Lower leg skin (tissue), 4 donors: Measurements from ENCODE around the gene ACTG2. TPM values are rescaled to one million over a fixed set of nuclear protein-coding genes. Genes with fewer than 3 reads are reported as not detected.
A peak's percentile ranks its signal among the peaks of the same experiment; 100 is the strongest.

ENCODE experiments used
- DNase-seq, 2 donors: peaks; one replicate each; pipeline ENCODE4 v3.0.0-alpha.2; 2019; ENCODE audit warnings: low spot score in 2 of 2
- H3K4me3 ChIP-seq: fragments of 200-600 bp; sonication (generic); 2 replicates; pipeline ENCODE4 v1.5.1; 2017; ENCODE audit warnings: mild to moderate bottlenecking, low read depth; ENCODE audit not compliant: poor library complexity, severe bottlenecking
- POLR2A ChIP-seq, 2 donors: fragments of 450-650 bp; IDR thresholded peaks; one replicate each; pipeline ENCODE4 v1.6.1; 2016 to 2017; ENCODE audit warnings: antibody characterized with exemption in 2 of 2, mild to moderate bottlenecking in 1 of 2, moderate library complexity in 1 of 2
- WGBS, 2 donors: methylation state at CpG; one replicate each; pipeline ENCODE4 v1.1.5; 2018; 5-methylcytosine and 5-hydroxymethylcytosine counted together
- intact Hi-C: fragments of 100-400 bp; cut with DNase I; formaldehyde crosslinking; loops from one replicate; pipeline ENCODE4 v1.15.0; 2023; ENCODE audit warnings: low total_unique reads
- total RNA-seq, 4 donors: library from RNA; depleted of rRNA; stranded (reverse); fragments of >200 nt; gene quantifications; one replicate each; pipeline ENCODE4 v1.1.0, GENCODE V29; 2016
- TF ChIP-seq, protein P1 (sequence below), 3 donors: fragments of 450-650 bp; IDR thresholded peaks; one replicate each; pipeline ENCODE4 v1.5.1; 2016; ENCODE audit warnings: antibody characterized with exemption in 3 of 3, mild to moderate bottlenecking in 3 of 3, moderate library complexity in 2 of 3

ACTG2 gene
- 10 to 100 TPM in 2 of 4 donors, 1 to 10 TPM in 2; 4.9 to 75.4 (median 9.4) TPM for total RNA-seq

DNA sequence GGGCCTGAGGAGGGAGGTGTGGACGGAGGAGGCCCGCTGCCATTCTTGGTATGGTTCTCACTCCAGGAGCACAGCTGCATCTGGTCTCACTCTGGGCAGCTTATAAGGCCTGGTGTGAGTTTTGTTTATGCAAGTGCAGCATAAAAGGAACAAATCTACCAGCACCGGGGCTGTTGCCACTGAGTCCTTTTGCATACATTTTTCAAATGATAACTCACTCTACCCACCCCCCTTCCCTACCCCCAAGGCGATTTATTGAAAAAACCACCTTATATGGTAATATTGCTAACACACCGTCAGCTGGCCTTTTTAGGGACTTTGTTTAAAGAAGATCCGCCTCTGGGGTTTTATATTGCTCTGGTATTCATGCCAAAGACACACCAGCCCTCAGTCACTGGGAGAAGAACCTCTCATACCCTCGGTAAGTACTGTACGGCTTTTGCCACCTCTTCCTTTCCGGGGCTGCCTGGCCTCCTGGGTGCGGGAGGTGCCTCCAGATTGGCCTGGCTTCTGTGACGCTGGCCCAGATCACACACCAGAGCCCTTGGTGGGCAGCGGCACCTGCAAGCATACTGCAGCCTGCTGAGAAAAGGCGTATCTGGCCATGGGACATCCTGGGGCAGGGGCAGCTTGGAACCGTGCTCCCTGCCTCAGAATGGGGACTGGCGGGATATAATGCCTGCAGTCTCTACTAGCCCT lies at the start of gene ACTG2:
Gene ACTG2 (plus strand): TSS at position 378 of the 699 bp plus-strand sequence. CDS start 8,304 bp downstream, outside the sequence.
- peak in 1 of 2 donors; percentile 72 for DNase-seq
- H3K4me3 ChIP-seq, result no peak within 1 kb of the TSS
- no peak for TF ChIP-seq POLR2A (IDR thresholded peaks at IDR 0.05)
- TF ChIP-seq, protein P1, sequence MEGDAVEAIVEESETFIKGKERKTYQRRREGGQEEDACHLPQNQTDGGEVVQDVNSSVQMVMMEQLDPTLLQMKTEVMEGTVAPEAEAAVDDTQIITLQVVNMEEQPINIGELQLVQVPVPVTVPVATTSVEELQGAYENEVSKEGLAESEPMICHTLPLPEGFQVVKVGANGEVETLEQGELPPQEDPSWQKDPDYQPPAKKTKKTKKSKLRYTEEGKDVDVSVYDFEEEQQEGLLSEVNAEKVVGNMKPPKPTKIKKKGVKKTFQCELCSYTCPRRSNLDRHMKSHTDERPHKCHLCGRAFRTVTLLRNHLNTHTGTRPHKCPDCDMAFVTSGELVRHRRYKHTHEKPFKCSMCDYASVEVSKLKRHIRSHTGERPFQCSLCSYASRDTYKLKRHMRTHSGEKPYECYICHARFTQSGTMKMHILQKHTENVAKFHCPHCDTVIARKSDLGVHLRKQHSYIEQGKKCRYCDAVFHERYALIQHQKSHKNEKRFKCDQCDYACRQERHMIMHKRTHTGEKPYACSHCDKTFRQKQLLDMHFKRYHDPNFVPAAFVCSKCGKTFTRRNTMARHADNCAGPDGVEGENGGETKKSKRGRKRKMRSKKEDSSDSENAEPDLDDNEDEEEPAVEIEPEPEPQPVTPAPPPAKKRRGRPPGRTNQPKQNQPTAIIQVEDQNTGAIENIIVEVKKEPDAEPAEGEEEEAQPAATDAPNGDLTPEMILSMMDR (IDR thresholded peaks at IDR 0.05), result no peak
- 78 to 85% methylated on average over 14 to 15 of the region's 15 CpGs for WGBS, 2 donors
- intact Hi-C loops, result no loop called here

DNA sequence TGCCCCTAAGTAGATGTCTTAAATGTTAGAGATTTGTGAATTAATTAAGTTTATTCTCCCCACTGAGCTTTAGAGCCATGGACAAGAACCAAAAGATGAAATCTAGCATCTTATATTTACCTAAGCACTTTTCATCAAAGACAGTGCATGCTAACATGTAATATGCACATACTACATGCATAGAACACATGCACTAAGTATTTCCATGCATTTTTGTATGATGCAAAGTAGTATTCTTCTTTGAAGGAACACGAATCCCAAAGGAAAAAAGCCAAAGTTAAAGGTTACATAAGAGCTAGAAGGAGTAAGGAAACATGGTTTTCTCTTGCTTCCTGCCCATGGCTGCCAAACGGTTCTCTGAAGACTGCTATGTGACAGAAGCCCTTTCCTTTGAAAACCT lies 48.7 kb upstream of the ACTG2 start:
- H3K4me3 ChIP-seq, result no peak overlapping the region
- TF ChIP-seq, protein P1 (IDR thresholded peaks at IDR 0.05), result no peak
- TF ChIP-seq POLR2A (IDR thresholded peaks at IDR 0.05), result no peak
- intact Hi-C loops, result no loop called here
- DNase-seq, result no peak
- 60 to 66% methylated on average over 2 of the region's 2 CpGs for WGBS, 2 donors

DNA sequence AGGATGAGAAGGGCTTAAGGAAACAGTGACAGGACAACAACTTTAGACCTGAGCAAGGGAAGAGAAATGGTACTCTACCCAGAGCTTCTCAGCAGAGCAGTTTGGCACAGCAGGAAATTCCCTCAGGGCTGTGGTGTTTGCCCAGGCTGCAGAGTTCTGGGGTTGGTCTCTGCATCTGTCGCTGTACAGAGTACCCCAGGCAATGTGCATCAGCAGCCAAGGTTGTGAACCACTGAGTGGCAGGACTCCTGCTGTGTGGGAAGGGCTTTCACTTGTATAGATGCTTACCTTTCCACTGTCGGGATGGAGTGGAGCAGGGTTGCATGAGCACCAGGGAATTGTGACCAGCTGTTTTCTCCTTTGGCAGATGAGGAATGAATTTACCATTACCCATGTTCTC lies 42.8 kb upstream of the ACTG2 start:
- H3K4me3 ChIP-seq, result no peak overlapping the region
- intact Hi-C loops, result no loop called here
- 72 to 75% methylated on average over 1 to 2 of the region's 2 CpGs for WGBS, 2 donors
- no peak for TF ChIP-seq POLR2A (IDR thresholded peaks at IDR 0.05)
- TF ChIP-seq, protein P1 (IDR thresholded peaks at IDR 0.05), result no peak
- no peak for DNase-seq

DNA sequence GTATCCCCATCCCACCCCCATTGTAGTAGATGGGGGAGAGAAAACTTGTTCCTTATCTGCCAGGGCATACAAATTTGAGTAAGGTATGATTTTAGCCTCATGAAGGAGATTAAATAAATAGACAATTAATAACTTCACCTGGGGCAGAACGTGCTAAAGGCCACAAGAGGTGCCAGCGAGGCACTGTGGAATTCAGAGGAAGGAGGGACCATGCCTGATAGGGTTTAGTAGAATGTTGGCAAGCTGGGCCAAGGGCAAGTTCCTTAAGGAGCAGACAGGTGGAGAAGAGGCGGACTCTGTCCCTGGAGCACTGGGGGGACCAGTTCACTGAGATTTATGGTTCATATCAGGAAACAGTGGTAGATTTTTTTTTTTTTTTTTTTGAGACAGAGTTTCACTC lies 41.5 kb upstream of the ACTG2 start:
- no peak overlapping the region for H3K4me3 ChIP-seq
- DNase-seq, result no peak
- TF ChIP-seq, protein P1 (IDR thresholded peaks at IDR 0.05), result no peak
- TF ChIP-seq POLR2A (IDR thresholded peaks at IDR 0.05), result no peak
- WGBS, 2 donors, result 65 to 69% methylated on average over 3 of the region's 3 CpGs
- intact Hi-C loops, result no loop called here

DNA sequence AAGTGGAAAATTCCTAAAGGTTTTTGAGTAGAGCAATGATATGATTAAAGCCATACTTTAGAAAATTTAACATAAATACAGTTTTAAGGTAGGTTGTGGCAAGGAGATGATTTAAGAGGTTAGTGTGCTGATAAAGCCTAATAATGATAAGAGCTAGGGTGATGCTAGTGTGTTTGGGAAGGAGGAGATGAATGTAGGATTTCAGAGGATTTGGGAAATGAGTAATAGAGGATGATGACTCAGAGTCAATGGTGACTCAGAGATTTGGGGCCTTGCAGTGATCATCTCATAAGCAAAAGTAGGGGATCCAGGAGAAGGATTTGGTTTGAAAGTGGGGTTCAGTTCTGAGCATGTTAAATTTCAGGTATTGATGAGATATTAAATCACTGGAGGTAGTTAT lies 40.8 kb upstream of the ACTG2 start:
- TF ChIP-seq, protein P1 (IDR thresholded peaks at IDR 0.05), result no peak
- TF ChIP-seq POLR2A (IDR thresholded peaks at IDR 0.05), result no peak
- no peak for DNase-seq
- no peak overlapping the region for H3K4me3 ChIP-seq
- intact Hi-C loops, result no loop called here

DNA sequence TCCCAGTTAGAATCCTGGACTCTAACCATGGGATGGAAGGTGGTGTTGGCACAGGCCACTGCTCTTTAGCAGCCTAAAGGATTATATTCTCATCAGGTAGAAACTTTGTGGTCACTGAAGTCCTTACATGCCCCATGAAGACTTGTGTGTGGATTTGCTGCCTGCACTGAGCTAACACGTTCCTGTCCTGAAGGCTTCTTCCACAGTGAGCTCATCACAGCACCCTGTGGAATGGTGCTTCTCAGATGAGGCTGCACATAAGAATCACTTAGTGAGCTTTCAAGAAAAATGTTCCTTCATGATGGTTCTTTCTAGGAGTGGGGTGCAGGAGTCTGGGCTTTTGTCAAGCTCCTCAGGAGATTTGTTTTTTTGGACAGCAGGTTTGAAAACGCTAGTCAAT lies 37.3 kb upstream of the ACTG2 start:
- 80 to 81% methylated on average over 2 of the region's 2 CpGs for WGBS, 2 donors
- DNase-seq, result no peak
- intact Hi-C loops, result no loop called here
- TF ChIP-seq POLR2A (IDR thresholded peaks at IDR 0.05), result no peak
- TF ChIP-seq, protein P1 (IDR thresholded peaks at IDR 0.05), result no peak
- no peak overlapping the region for H3K4me3 ChIP-seq
